GM19238 (cell line): ENCODE results near the gene ACBD3.

Experiments used
- DNase-seq: peaks from one replicate; pipeline ENCODE4 v3.0.0; 2011; ENCODE audit warnings: low spot score; ENCODE audit not compliant: insufficient read length

ACBD3 gene

DNA sequence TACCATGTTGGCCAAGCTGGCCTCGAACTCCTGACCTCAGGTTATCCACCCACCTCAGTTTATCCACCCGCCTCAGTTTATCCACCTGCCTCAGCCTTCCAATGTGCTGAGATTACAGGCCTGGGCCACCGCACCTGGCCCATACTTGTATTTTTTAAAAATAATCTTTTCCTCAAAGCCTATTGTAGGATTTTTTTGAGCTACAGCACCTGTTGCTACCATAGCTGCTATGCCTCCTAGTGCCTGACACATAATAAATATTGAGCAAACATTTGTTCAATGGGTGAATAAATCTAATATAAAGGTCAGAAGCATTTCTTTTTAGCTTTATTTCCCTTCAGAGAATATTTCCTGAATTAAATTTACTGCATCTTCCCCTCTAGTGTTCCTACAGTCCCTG, 15.7 kb upstream of the ACBD3 start:
- no peak for DNase-seq

DNA sequence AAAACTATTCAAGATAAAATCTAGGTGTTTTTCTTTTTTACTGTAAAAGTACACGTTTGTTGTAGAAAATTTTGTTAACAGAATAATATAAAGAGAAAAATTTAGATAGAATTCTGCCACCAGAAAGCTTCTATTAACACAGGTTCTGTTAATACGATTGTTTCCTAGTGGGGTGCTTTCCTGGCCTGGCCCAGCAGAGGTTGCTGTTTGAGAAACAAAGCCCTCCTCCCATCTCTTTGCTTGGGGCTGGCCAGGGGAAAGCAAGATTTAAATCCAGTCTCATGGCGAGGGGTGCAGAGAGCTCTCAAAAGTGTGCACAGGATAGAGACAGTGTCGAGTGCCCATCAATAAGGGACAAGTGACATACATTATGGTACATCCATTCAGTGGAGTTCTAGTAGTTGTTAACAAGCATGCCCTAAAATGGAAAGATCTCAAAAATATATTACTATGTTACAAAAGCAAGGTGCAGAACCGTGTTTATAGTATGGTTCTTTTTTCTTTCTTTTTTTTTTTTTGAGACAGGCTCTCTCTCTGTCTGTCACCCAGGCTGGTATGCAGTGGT, 14.6 kb upstream of the ACBD3 start:
- DNase-seq, result peak; percentile 39

DNA sequence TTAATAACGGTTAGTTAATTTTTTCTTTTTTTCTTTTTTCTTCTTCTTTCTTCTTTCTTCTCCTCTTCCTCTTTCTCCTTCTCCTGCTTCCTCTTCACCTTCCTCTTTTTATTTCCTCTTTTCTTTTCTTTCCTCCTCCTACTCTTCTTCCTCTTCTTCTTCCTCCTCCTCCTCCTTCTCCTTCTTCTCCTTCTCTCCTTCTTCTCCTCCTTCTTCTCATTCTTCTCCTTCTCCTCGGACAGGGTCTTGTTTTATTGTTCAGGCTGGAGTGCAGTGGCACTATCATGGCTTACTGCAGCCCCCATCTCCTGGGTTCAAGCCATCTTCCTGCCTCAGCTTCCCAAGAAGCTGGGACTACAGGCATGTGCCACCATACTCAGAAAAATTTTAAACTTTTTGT, 13.4 kb upstream of the ACBD3 start:
- no peak for DNase-seq

DNA sequence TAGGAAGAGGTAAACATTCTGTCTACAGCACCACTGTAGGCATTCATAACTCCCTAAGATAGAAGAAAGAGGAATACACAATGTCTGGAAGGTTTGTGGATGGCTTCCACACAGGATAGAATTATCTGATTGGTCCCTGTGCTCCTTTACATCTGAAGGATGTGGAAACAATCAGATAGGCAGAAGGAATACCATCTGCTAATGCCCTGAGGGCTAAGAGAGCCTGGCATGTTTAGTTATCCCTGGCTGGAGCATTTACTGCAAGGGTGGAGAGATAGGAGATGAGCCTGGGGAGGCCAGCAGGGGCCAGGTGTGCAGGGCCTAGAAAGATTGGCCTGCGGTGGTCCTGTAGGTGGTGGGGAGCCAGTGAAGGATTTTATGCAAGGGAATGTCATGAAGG, 8.6 kb upstream of the ACBD3 start:
- DNase-seq, result no peak

DNA sequence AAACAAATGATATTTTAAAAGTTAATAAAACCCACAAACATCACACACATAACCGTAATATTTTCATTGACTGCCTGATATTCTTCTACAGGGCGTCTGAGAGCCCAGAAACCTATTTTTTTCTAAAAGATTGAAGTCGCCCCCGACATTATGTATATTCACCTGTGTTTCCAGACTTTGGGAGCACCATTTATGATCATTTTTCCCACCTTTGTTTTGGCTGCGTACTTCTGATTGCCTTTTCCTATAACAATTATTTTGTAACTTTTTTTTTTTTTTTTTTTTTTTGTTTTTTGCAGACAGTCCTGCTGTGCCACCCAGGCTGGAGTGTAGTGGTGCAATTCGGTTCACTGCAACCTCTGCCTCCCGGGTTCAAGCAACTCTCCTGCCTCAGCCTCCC, 839 bp upstream of the ACBD3 start:
- no peak for DNase-seq

DNA sequence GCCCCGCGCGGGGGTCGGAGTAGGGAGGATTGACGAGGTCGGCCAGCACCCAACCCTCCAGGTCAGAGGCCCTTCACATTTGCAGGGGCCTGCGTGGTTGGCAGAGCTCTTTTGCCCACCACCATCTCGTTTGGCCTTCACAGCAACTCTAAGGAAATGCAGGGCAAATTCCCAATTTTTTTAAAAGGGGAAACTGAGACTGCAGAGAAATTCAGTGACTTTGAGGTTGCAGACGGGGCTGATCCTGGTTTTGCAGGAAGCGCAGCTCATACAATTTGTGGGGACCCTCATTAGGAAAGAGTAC, 430 bp upstream of the ACBD3 start:
- DNase-seq, result no peak

DNA sequence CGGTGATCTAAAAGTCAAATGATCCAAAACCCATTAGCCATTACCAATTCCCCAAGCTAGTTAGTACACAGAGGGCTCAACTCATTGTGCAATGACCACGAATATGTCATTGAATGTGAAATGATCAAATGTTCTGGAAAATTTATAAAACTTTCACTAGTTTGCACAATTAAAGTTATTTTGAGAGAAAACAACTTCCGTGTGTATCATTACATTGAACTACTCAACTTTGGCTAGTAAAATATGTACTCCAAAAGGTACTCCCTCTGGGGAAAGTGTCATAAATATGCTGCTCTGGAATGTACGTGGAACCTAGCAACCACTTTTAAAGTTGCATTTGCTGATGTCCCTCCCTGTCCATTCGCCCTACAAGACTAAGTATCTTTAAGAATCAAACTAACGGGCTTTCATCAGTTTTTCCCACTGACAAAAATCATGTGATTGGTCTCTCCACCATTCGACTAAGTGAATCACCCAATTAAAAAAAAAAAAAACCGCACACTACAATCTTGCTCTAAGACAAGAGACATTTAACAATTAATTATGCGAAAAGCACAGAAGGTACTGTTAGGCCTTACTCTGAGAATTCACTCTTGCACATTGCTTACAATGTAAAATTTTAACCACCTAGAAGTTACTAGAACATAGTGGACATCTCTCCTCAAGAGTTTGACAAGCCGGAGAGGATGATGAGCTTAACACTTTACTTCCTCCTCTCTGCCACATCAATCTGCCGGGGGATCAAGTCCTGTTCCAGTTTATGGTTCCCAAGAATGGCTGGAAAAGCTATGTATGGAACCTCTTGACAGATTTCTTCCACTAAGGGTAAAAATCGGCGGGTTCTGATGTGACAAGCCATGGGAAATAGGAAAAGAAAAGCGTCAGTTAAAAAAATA, 1.2 kb downstream of the ACBD3 start:
- no peak for DNase-seq

DNA sequence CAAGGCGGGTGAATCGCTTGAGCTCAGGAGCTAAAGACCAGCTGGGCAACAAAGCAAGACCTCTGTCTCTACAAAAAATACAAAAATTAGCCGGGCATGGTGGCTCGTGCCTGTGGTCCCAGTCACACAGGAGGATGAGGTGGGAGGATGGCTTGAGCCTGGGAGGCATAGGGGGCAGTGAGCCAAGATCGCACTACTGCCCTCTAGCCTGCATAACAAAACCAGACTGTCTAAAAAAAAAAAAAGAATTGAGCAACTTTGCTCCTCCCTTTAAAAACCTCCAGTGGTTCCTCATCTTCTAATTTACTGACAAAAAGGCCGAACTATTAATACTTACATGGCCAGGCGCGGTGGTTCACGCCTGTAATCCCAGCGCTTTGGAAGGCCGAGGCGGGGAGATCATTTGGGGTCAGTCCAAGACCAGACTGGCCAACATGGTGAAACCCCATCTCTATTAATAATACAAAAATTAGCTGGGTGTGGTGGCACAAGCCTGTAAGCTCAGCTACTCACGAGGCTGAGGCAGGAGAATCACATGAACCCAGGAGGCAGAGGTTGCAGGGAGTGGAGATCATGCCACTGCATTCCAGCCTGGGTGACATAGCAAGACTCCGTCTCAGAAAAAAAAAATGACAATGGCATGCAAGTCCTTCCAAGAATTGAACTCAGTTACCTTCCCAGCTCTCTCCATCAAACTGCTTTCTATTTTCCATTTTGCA, 4.4 kb downstream of the ACBD3 start:
- DNase-seq, result no peak

DNA sequence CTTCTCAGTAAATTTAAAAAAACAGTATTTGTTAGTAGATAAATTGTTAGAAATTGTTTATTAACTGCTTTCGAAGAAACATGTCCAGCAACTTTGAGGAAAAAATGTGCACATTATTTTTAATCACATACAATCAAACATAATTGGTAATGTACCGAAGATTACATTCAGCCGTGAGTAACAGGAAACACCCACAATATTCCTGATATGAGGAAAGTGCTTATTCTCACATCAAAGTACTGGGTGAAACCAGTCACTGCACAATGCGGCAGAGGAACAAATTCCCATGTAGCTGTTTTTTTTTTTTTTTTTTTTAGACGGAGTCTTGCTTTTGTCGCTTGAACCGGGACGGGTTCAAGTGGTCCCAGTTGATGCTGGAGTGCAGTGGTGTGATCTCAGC, 9.7 kb downstream of the ACBD3 start:
- DNase-seq, result no peak

DNA sequence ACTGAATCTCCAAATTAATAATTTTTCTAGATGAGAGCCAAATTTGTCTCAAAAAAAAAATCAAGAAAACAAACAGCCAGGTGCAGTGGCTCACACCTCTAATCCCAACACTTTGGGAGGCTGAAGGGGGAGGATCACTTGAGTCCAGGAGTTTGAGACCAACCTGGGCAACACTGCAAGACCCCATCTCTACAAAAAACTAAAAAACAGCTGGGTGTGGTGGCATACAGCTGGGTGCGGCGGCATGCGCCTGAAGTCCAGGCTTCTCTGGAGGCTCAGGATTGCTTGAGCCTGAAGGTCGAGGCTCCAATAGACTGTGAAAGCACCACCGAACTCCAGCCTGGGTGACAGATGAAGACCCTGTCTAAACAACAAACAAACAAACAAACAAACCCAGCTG, 14.0 kb downstream of the ACBD3 start:
- DNase-seq, result no peak

DNA sequence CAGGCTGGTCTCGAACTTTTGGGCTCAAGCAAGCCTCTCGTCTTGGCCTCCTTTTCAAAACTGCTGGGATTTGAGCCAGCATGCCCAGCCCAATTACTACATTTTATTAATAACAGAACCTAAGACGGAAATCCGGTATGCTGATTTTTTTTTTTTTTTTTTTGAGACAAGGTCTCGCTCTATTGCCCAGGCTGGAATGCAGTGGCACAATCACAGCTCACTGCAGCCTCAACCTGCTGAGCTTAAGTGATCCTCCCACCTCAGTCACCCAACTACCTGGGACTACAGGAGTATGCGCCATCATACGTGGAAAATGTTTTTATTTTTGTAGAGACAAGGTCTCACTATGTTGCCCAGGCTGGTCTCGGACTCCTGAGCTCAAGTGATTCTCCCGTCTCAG, 20.2 kb downstream of the ACBD3 start:
- DNase-seq, result no peak

DNA sequence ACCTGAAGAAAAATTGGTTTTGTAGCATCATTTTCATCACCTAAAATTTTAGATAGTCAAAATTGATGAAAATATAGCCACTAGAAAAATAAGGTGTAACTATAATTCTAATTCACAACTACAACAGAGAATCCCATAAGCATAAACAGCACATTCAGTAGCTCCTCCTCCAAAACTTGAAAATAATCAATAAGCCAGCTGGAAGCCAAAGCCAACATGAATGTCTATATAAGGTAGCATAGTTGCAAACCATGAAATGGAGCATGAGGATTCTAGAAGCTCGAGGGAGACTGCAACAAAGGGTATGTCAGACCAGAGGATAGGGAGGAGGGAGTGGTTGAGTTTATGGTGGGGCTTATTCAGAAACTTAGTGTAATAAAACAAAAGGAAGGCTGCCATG, 22.4 kb downstream of the ACBD3 start:
- no peak for DNase-seq

DNA sequence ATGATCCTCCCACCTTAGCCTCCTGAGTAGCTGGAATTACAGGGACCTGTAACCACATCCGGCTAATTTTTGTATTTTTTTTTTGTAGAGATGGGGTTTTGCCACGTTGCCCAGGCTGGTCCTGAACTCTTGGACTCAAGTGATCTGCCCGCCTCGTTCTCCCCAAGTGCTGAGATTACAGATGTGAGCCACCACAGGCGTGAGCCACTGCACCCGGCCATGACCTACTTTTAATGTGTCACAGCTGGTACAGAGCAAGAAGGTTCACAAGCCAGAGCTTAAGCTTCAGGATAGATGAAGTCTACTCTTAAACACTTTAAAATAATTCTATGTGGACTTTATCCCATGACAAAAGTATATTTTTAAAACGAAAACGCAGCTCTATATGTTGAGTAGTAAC, 23.6 kb downstream of the ACBD3 start:
- no peak for DNase-seq

DNA sequence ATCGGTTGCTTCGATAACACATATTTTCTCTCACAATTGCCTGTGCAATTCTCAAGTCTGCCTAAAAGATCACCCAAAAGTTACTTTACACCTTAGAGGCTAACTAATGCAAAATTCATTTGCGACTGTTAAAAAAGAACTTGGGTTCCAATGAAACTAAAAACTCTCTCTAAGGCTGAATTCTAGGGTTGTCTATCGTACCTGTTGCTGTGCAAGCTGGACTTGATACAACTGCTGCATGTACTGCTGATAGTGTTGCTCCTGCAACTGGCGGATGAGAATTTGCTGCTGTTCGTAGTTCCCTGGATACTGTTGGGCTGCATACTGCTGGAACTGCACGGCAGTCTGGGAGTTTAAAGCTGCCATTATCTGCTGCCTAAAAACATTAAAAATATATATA, 27.6 kb downstream of the ACBD3 start:
- DNase-seq, result no peak

DNA sequence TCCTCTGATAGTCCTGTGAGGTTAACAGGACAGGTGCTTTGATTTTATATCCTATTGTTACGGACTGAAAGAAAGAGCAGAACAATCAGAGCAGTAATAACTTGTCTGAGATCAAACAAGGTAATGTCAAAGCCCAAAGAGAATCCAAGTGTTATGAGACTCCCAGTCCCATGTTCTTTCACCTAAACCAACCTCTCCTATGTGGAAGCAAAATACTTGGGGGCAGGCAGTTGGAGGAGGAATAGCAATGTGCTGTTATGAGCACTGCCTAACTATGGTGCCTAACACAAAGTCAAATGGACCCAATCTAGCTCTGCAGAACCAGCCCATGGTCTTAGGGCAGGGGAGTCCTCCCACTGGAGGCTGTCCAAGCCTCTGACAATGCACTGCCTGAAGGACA, 28.1 kb downstream of the ACBD3 start:
- DNase-seq, result no peak

DNA sequence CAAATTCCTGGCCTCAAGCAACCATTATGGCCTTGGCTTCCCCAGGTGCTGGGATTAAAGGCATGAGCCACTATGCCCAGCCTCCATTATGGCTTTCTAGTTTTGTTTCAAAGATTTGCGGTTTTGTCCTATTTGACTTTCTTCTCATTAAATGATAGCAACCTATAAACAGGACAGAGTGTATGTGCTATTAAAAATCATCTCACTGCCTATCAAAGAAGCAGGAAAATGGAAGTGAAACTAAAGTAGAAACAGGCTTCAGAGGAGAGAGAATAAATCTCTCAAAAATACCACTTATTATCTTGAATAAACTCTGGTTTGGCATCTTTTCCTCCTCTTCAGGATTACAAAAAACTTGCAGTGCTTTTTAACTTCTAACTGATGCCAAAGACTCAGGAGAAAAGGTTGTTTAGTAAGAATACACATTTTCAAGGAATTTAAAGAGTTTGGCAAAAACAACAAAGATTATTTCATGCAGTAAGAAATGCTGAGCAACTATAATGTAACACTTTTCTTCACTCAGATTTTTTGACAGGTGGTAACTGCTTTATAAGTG, 28.7 kb downstream of the ACBD3 start:
- DNase-seq, result no peak

DNA sequence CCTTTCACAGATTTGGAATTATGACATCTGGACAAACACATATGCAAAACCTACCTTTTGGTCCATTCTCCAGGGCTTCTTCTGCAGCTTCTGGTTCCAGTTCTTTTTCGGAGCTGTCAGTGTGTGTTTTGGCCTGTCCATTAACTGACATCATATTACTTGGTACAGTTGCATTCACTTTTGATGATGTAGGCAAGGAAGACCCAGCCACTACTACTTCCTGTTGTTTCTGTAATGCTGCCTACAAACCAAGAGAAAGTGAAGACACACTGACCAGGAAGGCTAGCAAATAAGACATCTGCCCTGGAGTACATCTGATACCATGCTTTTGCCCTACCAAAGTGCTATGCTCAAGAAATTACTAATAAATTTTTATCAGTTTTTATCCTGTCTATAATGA, 31.9 kb downstream of the ACBD3 start:
- DNase-seq, result no peak

DNA sequence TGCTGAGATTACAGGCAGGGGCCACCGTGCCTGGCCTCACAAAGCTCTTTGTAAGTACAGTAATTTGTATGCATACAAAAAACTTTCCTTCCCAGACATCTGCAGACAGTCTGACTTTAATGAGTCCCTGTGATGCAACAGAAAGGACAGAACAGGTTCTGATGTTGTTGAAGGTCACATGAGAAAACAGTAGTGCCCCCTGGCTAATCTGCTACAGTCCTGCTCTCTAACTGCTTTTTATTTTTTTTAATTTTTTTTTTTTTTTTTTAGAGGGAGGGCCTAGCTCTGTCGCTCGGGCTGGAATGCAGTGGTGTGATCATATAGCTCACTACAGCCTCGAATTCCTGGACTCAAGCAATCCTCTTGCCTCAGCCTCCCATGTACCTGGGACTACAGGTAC, 36.7 kb downstream of the ACBD3 start:
- DNase-seq, result no peak

DNA sequence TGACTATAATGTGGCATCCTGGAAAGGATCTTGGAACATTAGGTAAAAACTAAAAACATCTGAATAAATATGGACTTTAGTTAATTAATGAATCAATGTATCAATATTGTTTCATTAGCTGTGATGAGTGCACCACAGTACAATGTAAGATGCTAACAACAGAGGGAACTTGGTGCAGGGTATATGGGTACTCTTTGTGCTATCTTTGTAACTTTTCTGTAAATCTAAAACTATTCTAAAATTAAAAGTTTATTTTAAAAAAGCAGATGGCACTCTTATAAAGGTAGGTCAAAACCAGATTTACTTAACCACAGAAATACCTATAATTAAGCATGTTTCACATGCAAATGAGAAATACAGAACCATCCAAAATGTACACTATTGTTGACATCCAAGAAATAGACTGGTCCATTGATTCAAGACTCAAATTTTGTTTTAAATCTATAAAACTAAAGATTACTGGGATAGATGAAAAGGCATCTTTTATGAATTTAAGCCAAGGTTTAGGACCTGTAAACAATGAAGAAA, 38.4 kb downstream of the ACBD3 start:
- DNase-seq, result no peak

DNA sequence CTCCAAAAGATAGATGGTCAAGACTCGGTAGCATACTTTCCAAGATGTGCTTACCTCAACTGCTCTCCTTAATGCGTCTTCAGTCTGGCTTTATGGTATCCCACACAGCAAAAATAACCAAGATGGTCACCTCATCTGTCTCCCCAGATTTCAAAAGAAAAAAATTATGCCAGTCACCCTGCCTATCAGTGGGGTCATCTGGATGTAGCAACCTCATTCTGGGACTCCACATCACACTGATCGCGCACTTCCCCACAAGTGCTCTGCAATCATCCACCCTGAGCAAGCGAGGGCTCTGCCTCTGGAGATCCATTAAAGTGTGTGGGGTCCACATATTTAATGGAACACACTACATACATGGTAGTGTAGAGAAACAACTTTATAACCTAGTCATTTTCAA, 42.5 kb downstream of the ACBD3 start:
- no peak for DNase-seq

DNA sequence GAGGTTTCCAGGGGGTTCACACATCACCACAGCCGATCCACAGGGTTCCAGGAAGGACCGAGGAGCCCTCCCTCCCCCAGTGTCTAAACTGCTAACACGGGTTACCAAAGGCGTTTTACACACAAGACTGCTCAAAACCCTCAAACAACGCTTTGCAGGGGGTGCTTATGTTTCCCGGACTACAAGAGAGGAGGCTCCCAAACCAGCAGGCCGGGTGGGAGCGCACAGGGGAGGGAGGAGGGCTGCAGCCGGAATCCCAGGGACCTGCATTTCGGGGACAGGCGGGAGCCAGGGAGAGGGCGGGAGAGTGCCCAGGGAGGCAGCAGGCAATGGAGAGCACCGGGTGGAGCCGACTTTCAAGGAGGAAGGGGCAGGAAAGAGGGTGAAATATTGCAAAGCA, 50.8 kb downstream of the ACBD3 start:
- DNase-seq, result no peak

DNA sequence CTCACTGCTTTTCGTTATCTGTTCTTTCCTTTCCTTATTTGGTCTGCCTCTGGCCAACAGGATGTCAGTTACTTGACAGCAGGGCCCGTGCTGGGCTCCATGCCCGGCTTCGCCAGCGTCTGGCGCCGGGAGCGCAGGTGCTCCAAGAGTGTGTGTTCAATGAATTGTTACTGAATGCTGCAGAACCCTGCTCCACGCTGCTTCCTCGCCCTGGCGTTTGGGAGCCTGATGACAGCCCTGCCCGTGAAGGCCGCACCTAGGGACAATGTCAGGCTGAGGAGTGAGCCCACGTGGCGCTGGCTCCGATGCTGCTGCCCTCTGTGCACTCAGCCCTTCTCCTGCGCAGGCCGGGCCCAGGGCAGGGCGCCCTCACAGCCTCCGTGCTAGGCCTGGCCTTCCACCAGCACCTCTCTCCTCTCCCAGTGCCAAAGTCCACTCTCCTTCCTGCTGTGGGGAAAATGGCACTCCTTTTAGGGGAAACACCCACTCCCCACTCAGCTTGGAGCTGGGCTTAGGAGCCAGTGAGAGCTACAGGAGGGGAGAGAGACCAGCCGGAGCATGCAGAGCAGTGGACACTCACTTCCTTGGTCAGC, 51.4 kb downstream of the ACBD3 start:
- DNase-seq, result no peak
